GM15510 (cell line): ENCODE data around the gene SMIM5.

Experiments used
- POLR2A ChIP-seq: IDR thresholded peaks from 3 replicates; pipeline ENCODE4 v1.6.1; 2011; ENCODE audit warnings: borderline replicate concordance; ENCODE audit not compliant: insufficient read length; ENCODE audit errors: extremely low read depth

The SMIM5 gene

GRCh38 chr17:75615301-75615700, 17.9 kb upstream of the SMIM5 start:
- no peak for TF ChIP-seq POLR2A

GRCh38 chr17:75616521-75617122, 16.6 kb upstream of the SMIM5 start:
- no peak for TF ChIP-seq POLR2A

GRCh38 chr17:75617218-75617617, 16.0 kb upstream of the SMIM5 start:
- TF ChIP-seq POLR2A: no peak

GRCh38 chr17:75617675-75618074, 15.6 kb upstream of the SMIM5 start:
- no peak for TF ChIP-seq POLR2A

GRCh38 chr17:75619506-75620431, 13.5 kb upstream of the SMIM5 start:
- no peak for TF ChIP-seq POLR2A

GRCh38 chr17:75621489-75621888, 11.7 kb upstream of the SMIM5 start:
- TF ChIP-seq POLR2A: no peak

GRCh38 chr17:75622076-75622475, 11.2 kb upstream of the SMIM5 start:
- no peak for TF ChIP-seq POLR2A

GRCh38 chr17:75622771-75623273, 10.4 kb upstream of the SMIM5 start:
- no peak for TF ChIP-seq POLR2A

- TF ChIP-seq POLR2A: no peak
Observed at GRCh38 chr17:75623386-75623785, 9.8 kb upstream of the SMIM5 start.

GRCh38 chr17:75624021-75624420, 9.2 kb upstream of the SMIM5 start:
- TF ChIP-seq POLR2A: no peak

- no peak for TF ChIP-seq POLR2A
Observed at GRCh38 chr17:75624714-75625345, 8.4 kb upstream of the SMIM5 start.

- no peak for TF ChIP-seq POLR2A
Observed at GRCh38 chr17:75625813-75626486, 7.3 kb upstream of the SMIM5 start.

- no peak for TF ChIP-seq POLR2A
Observed at GRCh38 chr17:75626496-75627038, 6.7 kb upstream of the SMIM5 start.

GRCh38 chr17:75627094-75627493, 6.1 kb upstream of the SMIM5 start:
- TF ChIP-seq POLR2A: no peak
